Bone marrow (tissue), 2 donors: ENCODE data around the gene PDE8A.

Source experiments
- DNase-seq, 2 donors: peaks; one replicate each; lab custom pipeline; 2025; lab: John Stamatoyannopoulos, UW

PDE8A gene

DNA sequence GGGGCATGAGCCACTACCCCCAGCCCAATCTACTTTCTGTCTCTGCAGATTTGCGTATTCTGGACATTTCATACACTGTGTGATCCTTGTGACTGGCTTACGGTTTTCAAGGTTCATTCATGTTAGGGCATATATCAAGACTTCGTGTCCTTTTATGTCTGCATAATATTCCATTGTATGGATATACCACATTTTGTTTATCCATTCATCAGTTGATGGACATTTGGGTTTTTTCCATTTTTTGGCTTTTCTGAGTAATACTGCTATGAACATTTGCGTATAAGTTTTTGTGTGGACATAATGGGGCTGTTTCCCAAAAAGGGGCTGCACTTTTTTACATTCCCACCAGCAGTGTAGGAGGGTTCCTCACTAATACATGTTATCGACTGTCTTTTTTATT lies 106.6 kb downstream of the PDE8A start:
- DNase-seq, result no peak

DNA sequence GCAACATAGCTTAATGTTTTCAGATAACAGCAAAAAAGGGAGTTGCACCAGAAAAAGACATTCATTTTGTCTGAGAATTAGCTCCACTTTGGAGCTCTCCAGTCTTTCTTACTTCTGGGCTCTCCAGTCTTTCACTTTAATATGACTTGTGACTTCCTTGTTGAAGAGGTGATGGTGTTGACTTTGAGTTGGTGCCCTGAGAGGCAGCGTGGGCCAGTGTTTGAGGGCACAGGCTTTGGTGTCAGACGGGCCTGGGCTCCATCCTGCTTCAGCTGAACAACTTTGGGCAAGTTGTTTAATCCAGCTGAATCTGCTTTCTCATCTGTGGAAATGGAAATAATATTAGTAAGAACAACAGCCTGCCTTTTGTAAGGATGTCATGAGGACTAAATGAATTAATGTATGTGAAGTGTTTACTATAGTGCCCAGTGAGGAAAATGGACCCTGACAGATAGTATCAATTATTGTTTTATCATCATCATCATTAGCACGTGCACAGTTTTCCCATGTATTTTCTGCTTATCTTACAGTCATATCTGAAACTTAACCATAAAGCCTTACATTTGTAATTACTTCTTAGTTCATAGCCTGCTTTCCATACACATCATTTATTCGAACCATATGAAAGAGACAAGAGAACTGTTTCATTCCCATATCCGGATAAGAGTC lies 108.4 kb downstream of the PDE8A start:
- DNase-seq, result no peak

DNA sequence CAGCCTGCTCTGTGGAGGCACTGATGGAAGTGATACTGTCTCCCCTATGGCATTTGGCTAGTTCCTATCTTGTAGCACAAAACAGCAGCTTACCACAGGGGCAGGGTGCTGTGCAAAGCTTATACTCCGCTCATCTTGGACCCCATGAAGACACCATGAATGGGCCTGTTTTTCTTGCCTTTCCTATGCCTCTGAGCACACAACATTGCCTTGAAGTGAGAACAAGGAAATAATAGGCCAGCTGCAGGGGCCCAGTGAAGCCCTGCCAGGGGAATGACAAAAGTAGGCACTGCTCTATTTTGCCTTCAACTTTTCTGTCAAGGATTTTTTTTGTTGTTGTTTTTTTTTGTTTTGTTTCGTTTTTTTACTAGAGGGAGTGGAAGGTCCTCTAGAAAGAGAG lies 110.3 kb downstream of the PDE8A start:
- DNase-seq, result no peak

DNA sequence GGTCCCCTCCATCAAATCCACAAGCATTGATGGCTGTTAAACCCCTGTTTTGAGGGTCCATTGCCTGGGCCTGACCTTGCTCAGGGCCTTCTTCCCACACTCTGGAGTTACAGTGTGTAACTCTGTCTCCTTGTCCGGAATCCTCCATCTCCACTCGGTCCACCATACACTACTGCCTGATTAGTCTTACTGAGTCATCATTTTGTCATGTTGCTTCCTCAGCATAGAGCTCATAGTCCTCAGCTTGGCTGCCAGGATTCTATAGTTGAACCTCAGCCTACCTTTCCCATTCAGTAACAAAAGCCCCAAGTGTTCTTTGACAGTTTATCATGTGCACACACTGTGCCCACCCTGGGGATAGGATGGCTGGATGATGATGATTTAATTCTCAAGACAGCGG lies 113.0 kb downstream of the PDE8A start:
- no peak for DNase-seq

DNA sequence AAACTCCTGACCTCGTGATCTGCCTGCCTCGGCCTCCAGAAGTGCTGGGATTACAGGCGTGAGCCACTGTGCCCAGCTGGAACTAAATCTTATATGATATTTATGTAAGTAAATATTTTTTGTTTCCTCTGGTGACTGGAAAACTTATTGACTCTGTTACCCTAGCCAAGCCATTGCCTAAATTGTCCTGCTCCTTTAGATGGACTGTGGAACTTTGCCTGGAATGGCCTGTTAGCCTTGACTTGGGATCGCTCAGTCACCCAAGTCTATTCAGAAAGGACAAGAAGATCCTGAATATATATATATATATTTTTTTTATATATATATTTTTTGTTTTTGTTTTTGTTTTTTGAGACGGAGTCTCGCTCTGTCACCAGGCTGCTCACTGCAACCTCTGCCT lies 113.9 kb downstream of the PDE8A start:
- no peak for DNase-seq

DNA sequence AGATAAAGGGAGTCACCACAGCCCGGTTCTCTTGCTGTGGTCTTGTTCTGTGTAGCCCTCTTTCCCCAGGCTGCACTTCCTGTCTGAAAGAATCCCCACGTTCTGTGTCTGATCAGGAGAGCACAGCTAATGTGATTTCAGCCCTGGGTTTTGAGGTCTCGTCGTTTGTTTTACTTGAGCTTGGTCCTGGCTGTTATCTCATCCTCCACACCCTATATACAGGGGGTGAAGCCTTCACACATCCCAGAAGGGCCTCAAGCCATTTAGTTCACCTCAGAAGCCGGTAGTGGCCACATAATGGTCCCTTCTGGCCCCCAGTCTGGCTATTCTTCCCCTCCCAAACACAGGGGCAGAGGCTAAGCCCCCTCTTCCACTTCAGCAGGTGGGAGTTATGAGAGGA lies 115.6 kb downstream of the PDE8A start:
- no peak for DNase-seq

DNA sequence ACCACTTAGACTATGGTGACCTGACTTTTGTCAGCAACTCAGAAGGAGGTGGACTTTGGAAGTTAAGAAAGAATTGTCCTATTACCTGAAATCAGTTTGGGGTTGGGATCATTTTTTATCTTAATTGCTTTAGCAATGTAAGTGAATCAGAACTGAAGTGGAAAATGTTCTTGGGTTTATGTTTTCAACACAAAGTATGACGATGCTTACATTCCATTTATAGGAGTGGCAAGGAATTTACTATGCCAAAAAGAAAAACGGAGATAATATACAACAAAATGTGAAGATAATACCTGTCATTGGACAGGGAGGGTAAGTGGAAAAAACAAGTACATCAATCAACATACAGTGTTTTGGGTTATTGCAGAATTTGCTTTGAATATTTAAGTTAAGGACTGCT lies 116.1 kb downstream of the PDE8A start:
- no peak for DNase-seq

DNA sequence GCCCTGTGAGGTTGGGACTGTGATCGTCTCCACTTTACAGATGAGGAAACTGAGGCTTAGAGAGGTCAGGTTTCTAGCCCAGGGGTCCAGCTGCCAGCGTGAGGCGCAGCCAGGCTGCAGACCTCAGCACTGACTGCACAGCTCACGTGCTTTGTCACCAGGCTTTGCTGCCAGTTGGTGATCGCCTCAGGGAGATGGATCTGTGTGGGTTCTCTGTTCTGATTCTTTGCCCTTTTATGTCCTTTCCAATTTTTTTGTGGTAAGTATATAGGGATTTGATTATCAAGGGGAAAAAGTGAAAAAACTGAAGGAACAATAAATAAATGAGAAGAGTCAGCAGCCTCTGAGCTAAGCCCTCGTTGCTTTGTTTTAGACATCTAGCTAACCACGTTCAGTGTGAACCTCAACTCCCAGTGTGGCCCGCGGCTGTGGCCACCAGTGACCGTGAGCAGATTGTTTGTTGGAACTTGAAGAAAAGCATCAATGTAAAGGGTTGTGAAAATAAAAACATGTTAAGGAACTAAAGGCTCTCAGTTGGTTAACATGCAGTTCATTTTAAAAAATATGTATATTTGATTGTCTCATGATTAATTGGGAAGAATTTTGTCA lies 117.6 kb downstream of the PDE8A start:
- no peak for DNase-seq

DNA sequence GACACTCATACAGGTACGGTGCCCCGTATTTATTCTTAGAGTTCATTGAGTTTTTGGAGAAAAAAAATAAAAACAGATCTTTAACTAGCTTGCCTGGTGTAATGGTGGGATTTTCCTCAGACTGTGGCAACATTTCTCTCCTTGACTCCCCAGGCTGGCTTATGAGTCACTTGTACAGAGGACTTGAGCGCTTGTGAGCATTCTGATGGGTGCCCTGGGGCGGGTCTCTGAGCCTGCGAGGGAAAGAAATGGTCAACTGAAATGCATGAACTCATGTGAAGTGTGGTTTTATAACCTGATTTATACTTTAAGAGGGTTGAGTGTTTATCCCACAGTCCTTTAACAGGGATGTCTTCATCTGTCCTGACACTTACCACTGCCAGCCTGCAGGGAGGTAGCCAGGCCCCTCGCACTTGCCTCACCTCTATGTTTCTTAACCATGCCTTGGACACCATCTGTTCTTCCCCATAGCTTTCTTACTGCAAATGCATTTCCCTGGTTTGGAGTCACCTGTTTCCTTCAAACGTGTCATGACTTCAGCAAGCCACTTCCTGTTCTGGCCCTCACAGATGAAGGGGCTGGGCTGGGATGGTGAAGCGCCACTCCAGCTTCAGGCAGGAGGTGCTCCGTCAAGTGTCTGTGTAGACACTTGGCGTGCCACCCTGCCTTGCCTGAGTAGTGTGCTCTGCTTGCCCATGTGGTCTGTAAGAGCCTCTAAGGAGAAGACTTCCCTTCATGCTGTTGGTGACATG lies 118.7 kb downstream of the PDE8A start:
- no peak for DNase-seq

DNA sequence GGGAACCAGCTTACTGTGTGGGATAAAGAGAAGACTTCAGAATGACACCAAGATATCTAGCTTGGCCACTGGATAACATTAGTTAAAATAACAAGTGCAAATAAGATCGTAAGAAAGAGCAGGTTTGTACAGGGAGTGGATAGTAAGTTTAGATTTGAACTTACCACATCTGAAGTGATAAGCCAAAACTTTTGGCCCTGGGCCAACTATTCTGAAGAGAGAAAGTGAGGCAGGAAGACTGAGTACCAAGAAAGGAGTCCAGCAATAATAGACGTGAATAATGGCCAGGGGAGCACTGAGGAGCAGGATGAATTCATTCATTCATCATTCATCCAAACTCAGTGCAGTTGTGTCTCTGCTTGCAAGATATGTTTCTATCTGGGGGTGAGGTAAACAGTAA lies 122.9 kb downstream of the PDE8A start:
- no peak for DNase-seq

DNA sequence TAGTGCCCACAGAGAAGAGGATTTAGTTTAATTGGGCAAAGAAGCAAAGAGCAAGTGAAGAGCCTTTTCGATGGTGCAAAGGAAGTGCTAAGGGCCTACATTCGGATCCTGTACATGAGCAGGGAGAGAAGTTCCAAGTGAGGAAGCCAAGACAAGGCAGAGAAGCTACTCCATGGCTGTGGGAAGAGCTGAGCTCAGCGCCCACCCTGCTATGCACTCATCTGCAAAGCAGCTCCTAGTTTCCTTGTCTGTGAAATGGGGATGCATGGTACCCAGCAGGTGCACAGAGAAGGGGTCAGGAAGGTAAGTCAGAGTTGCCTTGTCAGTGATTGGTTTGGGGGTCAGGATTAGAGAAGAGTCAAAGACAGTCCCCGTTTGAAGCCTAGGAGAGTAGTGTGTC lies 126.5 kb downstream of the PDE8A start:
- no peak for DNase-seq

DNA sequence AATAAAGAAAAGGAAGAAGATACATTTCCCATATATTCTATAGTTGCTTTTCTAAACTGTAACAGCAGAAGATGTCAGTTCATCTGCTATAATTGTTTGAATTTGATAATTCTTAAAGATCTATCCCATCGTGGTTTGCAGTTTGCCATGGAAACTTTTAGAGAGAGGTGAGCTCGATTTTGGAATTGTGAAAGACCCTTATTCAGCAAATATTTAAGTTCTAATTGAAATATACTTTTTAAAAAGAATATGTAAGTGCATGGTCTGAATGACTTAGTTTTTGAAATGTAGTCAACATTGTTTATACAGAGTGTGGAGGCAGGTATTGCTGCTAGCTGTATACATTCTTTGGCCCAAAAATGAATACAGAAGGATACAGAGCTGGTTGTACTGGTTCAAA lies 127.7 kb downstream of the PDE8A start:
- DNase-seq, result no peak

DNA sequence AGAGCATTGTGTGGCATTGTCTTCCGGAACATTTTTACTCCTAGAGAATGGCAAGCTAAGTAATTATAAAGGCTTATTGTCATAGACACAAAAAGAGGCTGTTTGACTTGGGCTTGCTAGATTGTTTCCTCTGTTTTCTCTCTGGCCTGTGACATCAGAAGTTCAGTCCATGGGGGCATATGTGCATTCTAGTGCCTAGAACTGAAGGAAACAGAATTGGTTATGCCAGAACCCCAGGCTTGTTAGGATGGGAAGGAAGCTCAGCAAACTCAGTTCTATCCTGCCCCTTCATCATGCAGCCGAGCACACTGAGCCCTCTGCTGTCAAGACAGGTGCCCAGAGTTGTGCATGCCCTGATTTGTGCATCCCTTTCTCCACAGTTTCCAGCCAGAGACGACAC lies 131.3 kb downstream of the PDE8A start:
- DNase-seq, result no peak

DNA sequence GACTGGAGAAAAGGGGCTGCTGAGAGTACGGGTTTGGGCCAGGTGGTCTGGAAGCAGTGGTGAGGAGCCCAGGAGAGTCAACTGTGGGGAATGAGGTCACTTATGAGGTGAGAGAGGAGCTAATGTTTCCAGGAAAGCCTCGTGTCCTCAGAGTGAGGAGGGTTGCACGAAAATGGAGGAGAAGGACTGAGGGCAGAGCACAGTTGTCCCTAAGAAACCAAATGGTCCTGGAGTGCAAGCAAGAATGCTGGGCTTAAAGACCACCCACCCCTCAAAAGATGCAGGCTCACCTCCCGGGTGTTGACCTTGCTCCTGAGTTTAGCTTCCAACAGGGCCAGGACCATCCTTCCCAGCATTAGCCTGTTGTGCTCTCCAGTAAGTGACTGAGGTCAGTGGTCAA lies 133.2 kb downstream of the PDE8A start:
- DNase-seq, result no peak

DNA sequence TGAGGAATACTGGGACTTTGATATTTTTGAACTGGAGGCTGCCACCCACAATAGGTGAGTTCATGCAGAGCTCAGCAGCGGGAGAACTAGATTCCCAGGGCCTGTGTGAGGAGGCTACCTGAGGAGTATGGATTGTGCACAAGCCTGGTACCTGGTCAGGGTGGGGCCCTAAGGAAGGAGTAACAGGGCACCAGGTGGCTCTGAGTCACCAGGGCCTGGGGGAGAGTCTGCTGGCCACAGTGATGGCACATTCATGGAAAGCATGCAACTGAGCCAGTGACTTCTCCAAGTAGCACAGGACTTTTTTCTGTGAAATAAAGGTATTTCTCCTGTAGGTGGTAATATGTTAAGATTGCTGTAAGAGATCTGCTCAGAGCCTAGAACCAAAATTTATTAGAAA lies 134.4 kb downstream of the PDE8A start:
- no peak for DNase-seq

DNA sequence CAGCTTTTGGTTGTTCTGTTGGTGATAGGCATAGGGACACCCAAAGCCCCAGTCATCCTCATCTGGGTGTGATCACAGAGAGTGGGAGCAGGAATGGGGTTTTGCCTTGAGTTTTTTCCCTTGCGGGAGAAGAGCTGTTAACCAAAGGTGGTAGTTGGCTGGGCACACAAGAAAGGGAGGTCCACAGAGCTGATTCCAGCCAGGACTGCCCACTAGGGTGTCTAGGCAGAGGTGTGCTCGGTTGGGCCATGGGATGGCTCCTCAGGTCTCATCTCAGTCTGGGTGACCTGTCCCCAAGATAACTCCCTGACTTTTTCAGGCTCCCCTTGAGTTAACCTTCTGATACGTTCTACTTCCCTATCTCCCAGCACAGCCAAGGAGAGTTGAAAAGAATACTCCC lies 134.8 kb downstream of the PDE8A start:
- no peak for DNase-seq

DNA sequence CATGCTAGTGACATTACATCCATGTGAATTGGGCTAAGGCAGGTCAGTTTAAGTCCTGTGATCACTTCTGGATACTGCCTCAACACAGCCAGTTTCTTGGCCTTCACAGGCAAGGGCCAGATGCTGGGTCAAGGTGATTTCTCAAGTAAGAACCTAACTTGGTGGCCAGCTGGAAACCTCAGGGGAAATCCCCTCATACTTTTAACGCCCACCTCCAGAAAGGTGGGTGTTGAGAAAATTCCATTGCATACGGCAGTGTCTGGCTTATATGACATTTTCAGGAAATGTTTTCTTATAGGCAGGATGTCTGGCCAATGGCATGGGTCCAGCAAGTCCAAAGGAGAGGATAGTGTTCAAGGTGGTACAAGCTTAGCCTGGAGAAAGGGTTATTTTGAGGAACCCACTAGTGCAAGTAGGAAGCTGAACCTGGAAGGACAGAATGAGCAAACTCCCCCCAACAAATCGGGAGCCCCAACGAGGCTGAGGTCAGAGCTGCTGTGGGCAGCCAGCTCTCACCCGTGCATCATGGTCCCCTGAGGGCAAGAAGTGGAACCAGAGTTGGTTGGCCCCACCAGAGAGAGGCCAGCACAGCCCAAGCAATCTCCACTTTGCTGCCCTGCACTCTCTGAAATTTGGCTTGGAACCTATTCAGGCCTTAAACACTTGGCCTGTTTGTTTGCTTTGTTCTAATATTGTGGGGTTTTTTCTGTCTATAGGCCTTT lies 135.4 kb downstream of the PDE8A start:
- no peak for DNase-seq

DNA sequence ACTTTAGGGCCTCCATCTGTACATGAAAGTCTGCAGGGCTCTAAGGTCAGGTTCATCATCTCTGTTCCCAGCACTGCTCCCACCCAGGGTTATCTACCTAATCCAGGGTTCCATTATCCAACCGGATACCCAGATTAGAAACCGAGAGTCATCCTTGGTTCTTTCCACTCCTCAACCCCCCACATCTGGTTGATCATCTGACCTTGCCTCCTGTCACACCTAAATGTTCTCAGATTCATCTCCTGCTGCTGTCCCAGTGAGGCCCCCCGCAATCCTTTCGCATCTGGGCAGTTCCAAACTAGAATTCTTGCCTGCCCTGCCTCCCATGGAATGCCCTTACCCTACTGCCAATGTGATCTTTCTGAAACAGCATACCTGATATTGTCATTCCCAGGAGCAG lies 136.5 kb downstream of the PDE8A start:
- no peak for DNase-seq

DNA sequence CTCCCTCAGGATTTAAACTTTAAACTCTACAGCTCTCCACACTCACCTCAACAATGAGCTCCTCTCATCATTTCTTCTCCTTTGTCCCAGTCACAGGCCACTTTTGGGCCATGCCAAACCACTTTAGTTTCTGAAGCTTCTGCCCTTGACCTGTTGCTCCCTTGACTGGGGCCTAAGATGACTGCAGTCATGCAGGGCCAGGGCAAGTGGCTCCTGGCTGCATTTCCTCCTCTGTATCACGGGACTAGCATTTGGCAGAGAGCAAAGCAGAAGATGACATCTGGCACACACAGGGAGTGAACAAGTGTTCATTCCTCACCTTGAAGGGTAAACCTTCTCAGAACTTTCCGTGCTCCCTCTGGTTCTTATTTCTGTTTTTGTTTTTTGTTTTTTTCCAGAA lies 136.9 kb downstream of the PDE8A start:
- no peak for DNase-seq

DNA sequence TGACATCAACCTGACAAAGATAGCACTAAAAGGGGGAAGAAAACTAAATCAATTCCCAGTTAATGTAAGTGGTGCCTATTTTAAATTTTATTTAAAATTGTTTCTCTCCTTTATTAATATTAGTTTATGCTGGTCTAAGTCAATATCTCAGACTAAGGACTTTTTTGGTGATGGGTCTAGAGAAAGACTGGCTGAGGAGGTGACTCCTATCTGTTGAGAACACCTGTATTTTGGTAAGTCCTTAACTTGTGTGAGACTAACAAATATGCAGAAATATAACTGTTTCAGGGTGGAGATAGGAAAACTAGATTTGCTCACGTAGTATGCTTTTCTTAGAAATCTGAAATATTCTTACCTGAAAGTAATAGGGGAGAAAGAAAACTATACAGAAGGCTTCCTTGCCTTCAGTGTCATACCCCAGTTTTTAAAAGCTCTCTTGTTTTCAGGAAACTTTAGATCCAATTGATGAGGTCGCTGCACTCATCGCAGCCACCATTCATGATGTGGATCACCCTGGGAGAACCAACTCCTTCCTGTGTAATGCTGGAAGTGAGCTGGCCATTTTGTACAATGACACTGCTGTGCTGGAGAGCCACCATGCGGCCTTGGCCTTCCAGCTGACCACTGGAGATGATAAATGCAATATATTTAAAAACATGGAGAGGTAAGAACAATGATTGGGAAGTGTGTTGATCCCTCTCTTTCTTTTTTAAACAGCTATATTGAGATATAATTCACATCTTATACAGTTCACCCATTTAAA lies 138.9 kb downstream of the PDE8A start:
- DNase-seq, result no peak

DNA sequence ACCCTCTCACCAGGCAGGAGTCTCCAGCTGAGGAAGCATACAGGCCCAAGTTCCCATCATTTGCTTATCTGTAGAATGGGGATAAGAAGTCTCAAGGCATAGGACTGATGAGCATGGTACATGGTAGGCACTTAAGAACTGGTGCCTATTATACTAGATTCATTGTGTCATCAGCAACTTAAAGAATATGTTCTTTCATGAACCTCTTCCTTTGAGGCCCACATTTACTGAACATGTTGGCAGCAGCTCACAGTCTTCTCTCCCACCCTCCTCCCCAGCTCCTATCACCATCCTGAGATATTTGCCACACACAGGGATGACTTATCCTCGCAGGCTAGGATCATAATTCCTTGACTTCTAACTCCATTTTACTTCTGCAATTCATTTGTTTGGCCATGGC lies 142.5 kb downstream of the PDE8A start:
- no peak for DNase-seq

DNA sequence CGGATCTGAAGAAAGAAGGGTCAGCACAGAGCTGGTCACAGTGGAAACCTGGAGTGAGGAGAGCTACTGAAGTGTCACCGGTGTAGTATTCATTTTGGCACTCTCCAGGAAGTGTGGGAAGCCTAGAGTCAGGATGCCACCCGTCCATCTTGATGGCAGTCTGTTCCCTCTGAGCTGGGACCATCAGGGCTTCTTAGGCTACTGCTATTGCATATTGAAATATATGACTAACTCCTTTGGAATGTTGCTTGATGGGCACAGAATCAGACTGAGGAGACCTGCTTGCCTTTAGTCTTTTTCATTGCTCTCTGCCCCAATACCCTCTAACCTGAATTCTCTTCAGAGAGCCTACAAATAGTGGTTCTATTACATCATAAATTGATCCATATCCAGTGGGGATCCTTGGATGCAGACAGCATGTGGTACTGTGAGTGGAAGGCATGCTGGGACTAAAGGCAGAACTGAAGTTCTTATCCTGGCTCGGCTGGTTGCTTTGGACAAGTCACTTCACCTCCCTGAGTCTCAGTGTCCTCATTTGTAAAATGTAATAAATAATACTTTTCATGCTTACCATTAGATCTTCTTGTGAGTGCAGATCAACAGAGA lies 143.5 kb downstream of the PDE8A start:
- no peak for DNase-seq
